NCI-H146 treated with DMSO at 0.1 percent for 48 hours (cell line): ENCODE results near the gene SLC22A5.
A peak's percentile ranks its signal among the peaks of the same experiment; 100 is the strongest.
"Not testable (repeated sequence)": the region's sequence is repeated elsewhere in the genome, so short reads cannot be mapped to it uniquely, and the experiment has no call there.

ENCODE experiments used
- DNase-seq: peaks from one replicate; lab custom pipeline; 2025; ENCODE audit not compliant: unreplicated experiment; lab: John Stamatoyannopoulos, UW

Gene SLC22A5

DNA sequence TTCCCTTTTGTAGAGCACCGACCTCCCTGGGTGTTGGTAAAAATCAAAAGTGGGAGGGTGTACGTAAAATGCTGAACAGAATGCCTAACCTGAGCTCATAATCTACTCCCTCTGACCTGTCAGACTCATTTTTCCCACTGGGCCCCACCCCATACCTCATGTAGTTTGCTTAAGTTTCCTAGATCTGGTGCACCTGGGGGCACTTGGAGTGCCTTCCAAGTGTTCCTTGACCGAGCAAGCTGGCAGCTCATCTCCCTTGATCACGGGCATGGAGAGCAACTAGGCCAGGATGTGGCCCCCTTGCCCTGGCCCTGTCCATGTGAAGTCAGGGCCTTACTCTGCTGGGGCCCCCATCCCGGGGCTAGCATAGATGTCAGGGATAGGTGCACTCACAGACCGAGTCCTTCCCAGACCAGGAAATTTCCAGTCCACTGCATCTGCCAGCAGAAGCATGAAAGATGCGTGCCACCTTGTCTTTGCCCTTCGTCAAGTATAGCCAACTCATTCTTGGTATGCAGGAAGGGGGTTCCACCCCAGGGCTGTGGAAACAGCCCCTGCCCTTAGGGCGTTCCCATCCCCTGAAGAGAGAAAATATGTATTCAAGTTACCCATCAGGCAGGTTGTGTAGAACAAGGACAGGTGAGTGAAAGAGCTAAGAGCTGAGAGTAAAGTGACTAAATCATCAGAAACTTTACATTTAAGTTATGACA lies 41.9 kb downstream of the SLC22A5 start:
- no peak for DNase-seq

- no peak for DNase-seq
These were observed 44.1 kb downstream of the SLC22A5 start for GRCh38 chr5:132413567-132413966.

DNA sequence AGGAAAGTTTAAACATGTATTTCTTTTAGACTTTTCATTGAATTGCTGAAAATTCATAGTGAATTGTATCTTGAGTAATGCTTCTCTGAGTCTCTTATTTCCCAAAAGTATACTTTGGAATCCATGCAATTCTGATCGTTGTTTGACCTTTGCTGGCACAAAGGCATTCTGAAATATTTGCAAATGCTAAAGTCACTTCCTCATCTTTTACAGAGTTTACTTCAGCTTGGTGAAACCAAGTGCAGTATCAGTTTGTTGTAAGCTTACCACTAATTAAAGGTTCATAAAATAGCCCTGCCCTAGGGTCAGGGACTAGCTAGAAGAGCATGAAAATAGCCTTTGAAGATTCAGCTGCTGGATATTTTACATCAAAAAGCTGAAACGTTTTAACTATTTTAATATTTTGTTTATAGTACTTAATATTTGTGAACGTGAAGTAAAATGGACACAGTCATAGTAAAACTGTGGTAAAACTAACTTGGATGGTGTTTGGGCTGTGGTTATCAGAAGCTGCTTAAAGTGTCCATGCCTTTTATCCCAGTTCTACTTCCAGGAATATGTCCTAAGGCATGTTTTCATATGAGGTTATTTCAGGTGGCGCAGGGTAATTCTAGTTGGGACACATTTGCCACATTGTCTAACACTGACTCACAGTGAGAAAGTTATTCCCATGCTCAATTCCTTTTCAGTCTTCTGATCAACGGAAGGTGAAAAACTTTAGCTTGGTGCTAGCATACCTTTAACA lies 45.3 kb downstream of the SLC22A5 start:
- DNase-seq: no peak

- DNase-seq: not testable (repeated sequence)
These were observed 46.0 kb downstream of the SLC22A5 start for GRCh38 chr5:132415516-132415915.

DNA sequence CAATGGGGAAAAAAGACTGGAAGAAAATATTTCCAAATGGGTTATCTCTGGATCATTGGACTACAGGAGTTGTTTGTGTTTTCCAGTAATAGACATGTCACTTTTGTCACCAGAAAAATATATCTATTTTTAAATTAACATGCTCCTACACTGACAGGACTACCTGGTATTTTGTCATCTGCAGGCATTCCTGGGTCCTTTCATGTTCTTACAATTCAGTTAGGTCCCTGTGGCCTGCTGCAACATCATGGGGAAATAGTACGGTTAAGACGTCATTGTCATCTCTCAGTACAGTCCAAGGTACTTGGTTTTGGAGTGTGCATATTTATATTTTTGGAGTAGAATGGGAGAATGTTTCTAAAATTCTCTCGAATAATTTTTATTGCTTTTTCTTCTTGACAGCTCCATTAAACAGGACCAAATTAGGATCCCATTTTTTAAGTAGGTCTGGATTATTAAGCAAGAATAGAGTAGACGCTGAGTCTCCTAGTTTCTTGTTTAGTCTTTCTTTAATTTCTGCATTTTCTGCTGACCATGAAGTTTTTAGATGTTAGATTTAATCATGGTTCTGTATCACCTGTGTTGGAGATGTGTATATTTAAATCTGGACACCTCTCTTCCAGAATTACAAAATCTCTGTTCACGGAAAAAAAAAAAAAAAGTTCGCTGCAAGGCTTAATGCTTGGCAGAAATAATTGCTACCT lies 46.9 kb downstream of the SLC22A5 start:
- DNase-seq: no peak

GRCh38 chr5:132417010-132417439 lies 47.5 kb downstream of the SLC22A5 start:
- no peak for DNase-seq

DNA sequence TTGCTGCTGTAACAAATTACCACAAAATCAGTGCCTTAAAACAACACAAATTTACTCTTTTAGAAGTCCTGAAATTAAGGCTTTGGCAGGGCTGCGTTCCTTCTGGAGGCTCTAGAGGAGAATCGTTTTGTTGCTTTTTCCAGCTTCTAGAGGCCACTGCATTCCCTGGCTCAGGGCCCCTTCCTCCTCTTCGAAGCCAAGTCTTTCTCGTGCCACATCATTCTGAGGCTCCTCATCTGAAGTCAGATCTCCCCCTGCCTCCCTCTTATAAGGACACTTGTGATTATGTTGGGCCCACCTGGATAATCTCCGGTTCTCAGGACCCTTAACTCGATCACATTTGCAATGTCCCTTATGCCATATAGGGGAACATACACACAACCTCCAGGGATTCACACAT lies 48.0 kb downstream of the SLC22A5 start:
- no peak for DNase-seq

DNA sequence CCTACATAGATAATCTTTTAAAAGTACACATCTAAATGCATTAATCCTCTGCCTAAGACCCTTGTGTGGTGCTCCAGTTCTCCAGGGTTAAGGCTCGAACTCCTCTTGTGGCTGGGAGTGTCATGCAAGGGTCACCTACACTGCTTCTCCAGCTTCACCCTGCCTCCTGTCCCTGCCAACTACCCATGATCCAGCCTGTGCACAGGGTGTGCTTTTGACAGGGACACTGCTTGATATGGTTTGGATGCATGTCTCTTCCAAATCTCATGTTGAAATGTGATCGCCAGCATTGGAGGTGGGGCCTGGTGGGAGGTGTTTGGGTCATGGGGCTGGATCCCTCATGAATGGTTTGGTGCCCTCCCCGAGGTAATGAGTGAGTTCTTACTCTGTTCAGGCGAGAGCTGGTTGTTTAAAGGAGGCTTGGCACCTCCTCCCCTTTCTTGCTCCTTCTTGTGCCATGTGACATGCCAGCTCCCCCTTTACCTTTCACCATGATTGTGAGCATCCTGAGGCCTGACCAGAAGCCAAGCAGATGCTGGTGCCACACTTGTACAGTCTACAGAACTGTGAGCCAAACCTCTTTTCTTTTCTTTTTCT lies 48.5 kb downstream of the SLC22A5 start:
- no peak for DNase-seq

DNA sequence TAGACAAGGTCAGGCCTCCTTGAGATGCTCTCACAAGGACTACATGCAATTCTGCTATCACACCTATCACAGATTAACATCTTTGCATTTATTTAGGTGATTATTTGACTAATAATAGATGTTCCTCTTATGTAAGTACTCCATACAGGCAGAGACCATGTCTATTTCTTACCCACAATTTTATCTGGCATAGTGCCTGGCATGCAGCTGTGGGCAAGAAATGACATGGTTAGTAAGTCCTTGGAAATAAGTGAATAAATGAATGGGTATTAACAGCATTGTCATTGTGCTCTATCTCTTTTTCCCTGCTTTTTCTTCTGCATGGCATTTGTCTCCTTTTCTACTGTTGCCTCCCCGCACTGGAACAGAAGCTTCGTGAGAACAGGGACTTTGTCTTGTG lies 49.4 kb downstream of the SLC22A5 start:
- no peak for DNase-seq

DNA sequence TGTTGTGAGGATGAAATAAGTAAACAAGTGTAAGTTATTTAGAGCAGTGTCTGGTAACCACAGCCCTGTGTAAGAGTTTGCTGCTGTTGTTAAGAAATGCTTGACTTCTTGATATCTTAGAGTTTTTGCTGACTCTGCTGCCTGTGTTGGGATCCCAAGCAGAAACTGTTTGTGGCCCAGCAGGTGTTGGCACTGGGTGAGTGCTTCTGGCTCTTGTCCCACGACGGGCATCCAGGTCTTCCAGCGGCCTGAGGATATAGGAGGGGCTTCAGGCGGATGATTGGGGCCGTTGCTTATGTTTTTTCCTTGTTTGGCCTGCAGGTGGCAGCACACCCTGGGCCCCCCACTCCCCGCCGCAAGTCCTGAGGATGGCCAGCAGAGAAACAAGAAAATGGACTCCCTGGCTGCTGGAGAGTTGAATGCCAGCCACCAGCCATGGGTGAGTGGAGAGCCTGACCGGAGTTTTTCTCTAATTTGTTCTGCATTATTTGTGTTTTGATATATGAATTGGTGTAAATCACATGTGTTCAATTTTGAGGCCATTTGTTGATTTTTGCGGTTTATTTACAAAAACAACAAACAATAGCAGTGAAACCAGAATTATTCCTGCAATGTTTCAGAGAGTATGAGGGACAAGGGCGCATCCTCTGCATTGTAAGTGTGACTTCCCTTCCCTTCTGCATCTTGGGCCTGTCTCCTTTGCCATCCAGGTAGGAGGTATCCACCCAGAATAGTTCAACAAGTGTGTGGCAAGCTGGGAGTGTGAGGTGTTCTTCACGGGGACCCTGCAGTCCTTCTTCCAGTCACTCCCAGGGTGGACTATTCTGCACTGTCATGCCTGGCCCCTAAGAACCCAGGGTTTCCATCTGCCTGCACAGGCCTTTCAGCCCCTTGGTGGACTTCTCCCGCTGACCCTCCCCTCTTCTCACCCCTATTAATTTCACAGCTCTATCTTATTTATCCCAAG lies 50.3 kb downstream of the SLC22A5 start:
- peak; percentile 13 for DNase-seq

DNA sequence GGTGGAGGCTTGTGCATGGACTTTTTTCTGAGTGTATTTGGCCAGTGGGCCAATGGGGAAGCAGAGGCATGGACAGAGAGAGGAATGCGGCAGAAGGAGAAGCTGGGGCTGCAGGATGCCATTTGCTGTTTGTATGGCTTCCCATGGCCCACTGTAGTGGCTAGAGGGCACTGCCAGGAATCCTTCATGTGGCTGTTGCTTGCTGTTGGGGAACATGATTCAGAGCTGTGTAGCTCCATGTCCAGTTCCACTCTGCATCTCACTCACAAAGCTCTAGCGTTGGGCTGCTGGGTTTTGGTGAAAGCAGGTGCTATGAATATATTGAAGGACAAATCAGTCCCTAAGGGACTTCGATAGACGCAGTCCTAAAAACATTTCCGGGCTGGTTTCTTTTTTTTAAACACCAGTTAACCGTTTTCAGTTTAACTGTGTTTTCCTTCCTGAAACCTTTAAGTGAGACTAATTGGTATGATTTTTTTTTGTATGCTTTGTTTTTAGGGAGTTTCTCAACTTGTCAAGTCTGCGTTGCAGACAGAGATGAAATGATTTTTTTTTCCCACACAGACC lies 51.3 kb downstream of the SLC22A5 start:
- no peak for DNase-seq

DNA sequence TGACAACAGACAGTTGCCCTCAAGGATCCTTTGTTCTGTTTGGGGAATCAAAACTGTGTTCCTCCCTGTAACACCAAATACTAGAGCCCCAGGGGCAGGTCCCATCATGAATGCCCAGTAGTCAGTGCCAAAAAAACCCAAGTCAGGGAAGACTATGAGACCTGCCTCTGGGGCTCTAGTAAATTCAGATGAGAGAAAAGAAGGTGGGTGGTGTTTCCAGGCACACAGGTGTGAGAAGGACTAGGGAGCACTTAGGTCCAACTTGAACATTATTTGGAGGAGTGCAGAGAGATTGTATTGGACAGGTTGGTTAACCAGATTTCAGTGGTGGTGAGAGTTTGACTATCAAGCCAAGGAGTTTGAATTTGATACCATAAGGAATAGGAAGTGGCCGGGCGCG lies 52.0 kb downstream of the SLC22A5 start:
- no peak for DNase-seq

GRCh38 chr5:132422720-132423437 lies 53.4 kb downstream of the SLC22A5 start:
- DNase-seq: no peak

- DNase-seq: no peak
These were observed 54.0 kb downstream of the SLC22A5 start for GRCh38 chr5:132423438-132423898.

- DNase-seq: no peak
These were observed 54.8 kb downstream of the SLC22A5 start for GRCh38 chr5:132424167-132424880.

- no peak for DNase-seq
These were observed 55.8 kb downstream of the SLC22A5 start for GRCh38 chr5:132425009-132425937.

GRCh38 chr5:132425975-132426524 lies 56.5 kb downstream of the SLC22A5 start:
- no peak for DNase-seq
